Heart left ventricle (tissue), 16 donors: Measurements from ENCODE around the gene RPS27L. TPM values are rescaled to one million over a fixed set of nuclear protein-coding genes. Genes with fewer than 3 reads are reported as not detected.
A peak's percentile ranks its signal among the peaks of the same experiment; 100 is the strongest.

Experiments
- ATAC-seq, 4 donors: fragments of 200-7000 bp; cut with Tn5 transposase; one replicate each; pipeline ENCODE4 v1.9.1; 2020 to 2022; ENCODE audit warnings: moderate library complexity in 4 of 4, mild to moderate bottlenecking in 3 of 4, moderate number of reproducible peaks in 1 of 4
- DNase-seq, 5 donors: peaks; one replicate each; pipeline ENCODE4 v3.0.0-alpha.2; 2020
- H3K27ac ChIP-seq, 12 donors: fragments of 200-600 bp; sonication (generic) in 4 of 12; one replicate each; pipeline versions ENCODE4 v1.5.0 to v1.8.0; 2016 to 2022; ENCODE audit warnings: mild to moderate bottlenecking in 2 of 12
- H3K27me3 ChIP-seq, 9 donors: fragments of 200-600 bp; sonication (generic) in 2 of 9; one replicate each; pipeline versions ENCODE4 v1.5.1 to v1.8.0; 2016 to 2022; ENCODE audit warnings: mild to moderate bottlenecking in 3 of 9
- H3K36me3 ChIP-seq, 9 donors: fragments of 200-600 bp; sonication (generic) in 2 of 9; one replicate each; pipeline versions ENCODE4 v1.5.0 to v1.8.0; 2018 to 2022; ENCODE audit warnings: mild to moderate bottlenecking in 2 of 9
- H3K4me1 ChIP-seq, 12 donors: fragments of 200-600 bp; sonication (generic) in 4 of 12; one replicate each; pipeline versions ENCODE4 v1.5.0 to v1.8.0; 2016 to 2022; ENCODE audit warnings: mild to moderate bottlenecking in 3 of 12
- H3K4me3 ChIP-seq, 12 donors: fragments of 200-600 bp; sonication (generic) in 4 of 12; one replicate each; pipeline versions ENCODE4 v1.5.0 to v1.8.0; 2017 to 2022; ENCODE audit warnings: mild to moderate bottlenecking in 9 of 12, moderate library complexity in 4 of 12
- H3K9me3 ChIP-seq, 12 donors: fragments of 200-600 bp; sonication (generic) in 4 of 12; one replicate each; pipeline versions ENCODE4 v1.5.0 to v1.8.0; 2016 to 2022; ENCODE audit warnings: mild to moderate bottlenecking in 1 of 12
- POLR2A ChIP-seq, 2 donors: fragments of 450-650 bp; IDR thresholded peaks; one replicate each; pipeline ENCODE4 v1.6.1; 2017; ENCODE audit warnings: antibody characterized with exemption in 2 of 2, mild to moderate bottlenecking in 2 of 2, moderate library complexity in 2 of 2
- WGBS, 4 donors: extraction: QIAGEN DNeasy Blood & Tissue Kit in 2 of 4; methylation state at CpG; one replicate each; pipeline versions ENCODE4 v1.1.5 to v1.1.7; 2013 to 2018; 5-methylcytosine and 5-hydroxymethylcytosine counted together
- intact Hi-C, 10 donors: fragments of 100-400 bp; cut with DNase I; formaldehyde crosslinking; loops; one replicate each; pipeline versions ENCODE4 v1.11.1 to v1.14.2; 2022
- polyA plus RNA-seq, 2 donors: library from polyadenylated mRNA; stranded (reverse); fragments of 200-250 nt; gene quantifications; one replicate each; pipeline ENCODE4 v1.2.3, GENCODE V29; 2013
- total RNA-seq, 9 donors: library from RNA; depleted of rRNA in 2 of 9; stranded (reverse); fragments of >200 nt in 2 of 9; fragmentation: NEBNext Ultra II Directional in 3 of 9; extraction: Animal tissue kit (Norgen Biotek cat#: 25700) in 3 of 9; gene quantifications; one replicate each; pipeline versions ENCODE4 v1.1.0 to v1.2.4, GENCODE V29; 2016 to 2023
- TF ChIP-seq, protein P1 (sequence below), 12 donors: fragments of 200-600 bp; sonication (generic) in 4 of 12; IDR thresholded peaks; one replicate each; pipeline versions ENCODE4 v1.5.0 to v1.8.0; 2018 to 2022; ENCODE audit warnings: antibody characterized with exemption in 12 of 12, mild to moderate bottlenecking in 5 of 12
- donor health status: ischemic (EF 13 %, LVEDD 7.1; RV severe dilation, severe dysfunction).
- donor health status: healthy with polysubstance abuse.
- donor health status: DM: no; HTN: yes; CAD: no.
- donor health status: DM: no; HTN: no; CAD: no.
- donor health status: ischemic (EF 25% LVEDD 6.9; RV normal size, moderate dysfunction).
- donor health status: ischemic (EF 25% LVEDD 5.7; RV mildly dilated, moderate dysfunction).
- donor health status: healthy.
- donor health status: DM: yes; HTN: yes; CAD: no.
- donor health status: ischemic (EF 35%, LVEDD 5.7; RV mildly dilated, moderate dysfunction).
- donor health status: nonischemic (EF 11% LVEDD 7.7; RV severe dilation, severe dysfunction).
- donor health status: DM: yes; HTN: yes; CAD: no.
- donor health status: PGD.
- donor health status: ischemic (EF 29% LVEDD 5.4; RV normal size, mild dysfunction).
- donor health status: nonischemic (EF 23%, LVEDD 6.1; RV moderate dilation, normal function).

RPS27L gene
- total and polyA plus RNA-seq, 11 donors = 53.4 to 221 (median 137) TPM

DNA sequence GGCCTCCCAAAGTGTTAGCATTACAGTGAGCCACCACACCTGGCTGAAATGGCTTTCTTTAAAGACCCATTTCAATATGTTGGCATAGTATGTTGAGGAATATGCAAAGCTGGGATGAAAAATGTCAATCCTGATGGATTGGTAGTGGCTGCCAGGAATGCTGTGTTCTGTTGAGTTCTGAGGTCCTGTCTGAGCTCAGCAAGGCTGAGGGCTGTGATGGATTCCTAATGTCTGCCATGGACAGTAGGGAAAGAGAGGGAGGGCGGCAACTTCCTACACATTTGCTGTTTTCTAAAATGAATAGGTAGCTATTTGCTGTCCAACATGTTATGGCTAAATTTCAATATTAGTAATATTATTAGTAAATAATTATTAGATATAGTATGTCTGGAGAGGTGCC is 40.3 kb upstream of the RPS27L start:
- DNase-seq (no peak), ATAC-seq (no peak)
- Histone ChIP-seq H3K27me3 (no peaks in the 10 kb centered on the region), H3K4me3 (no peak overlapping the region), H3K27ac (no peak overlapping the region), H3K36me3 (peaks cover 0 to 7% (median 0%) of the 10 kb centered on the region in 9 donors), H3K9me3 (no peaks in the 10 kb centered on the region), H3K4me1 (peaks cover 0 to 91% (median 29%) of the 10 kb centered on the region in 12 donors)
- WGBS, 4 donors = 94 to 100% (median 98%) methylated on average over 1 of the region's 1 CpG
- no peak for TF ChIP-seq POLR2A (IDR thresholded peaks at IDR 0.05)
- TF ChIP-seq, protein P1, sequence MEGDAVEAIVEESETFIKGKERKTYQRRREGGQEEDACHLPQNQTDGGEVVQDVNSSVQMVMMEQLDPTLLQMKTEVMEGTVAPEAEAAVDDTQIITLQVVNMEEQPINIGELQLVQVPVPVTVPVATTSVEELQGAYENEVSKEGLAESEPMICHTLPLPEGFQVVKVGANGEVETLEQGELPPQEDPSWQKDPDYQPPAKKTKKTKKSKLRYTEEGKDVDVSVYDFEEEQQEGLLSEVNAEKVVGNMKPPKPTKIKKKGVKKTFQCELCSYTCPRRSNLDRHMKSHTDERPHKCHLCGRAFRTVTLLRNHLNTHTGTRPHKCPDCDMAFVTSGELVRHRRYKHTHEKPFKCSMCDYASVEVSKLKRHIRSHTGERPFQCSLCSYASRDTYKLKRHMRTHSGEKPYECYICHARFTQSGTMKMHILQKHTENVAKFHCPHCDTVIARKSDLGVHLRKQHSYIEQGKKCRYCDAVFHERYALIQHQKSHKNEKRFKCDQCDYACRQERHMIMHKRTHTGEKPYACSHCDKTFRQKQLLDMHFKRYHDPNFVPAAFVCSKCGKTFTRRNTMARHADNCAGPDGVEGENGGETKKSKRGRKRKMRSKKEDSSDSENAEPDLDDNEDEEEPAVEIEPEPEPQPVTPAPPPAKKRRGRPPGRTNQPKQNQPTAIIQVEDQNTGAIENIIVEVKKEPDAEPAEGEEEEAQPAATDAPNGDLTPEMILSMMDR (IDR thresholded peaks at IDR 0.05) = no peak
- intact Hi-C loops = loop anchor here in 3 of 10 donors (10.0 kb wide), 1 partner anchor 77 kb away; the partner anchor contains the start of gene APH1B (in 3 of the 3)

DNA sequence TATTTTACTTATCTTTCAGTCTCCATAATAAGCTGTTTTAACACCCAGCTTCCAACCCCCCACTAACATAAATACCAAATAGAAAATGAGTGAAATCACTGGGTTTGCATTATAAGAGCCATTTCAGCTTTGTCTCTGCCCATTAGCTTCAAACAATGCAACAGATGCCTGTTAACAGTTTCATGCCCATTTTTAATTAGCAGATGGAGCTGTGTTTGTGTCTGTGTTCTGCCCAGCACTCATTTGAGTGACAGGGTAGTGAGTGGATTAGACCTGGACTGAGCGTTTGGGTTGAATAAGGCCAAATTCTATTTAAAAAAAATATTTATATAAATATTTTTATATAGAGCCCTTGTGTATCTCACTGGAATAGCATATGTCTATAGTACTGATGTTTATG is 39.6 kb upstream of the RPS27L start:
- no peak for ATAC-seq
- Histone ChIP-seq H3K4me3 (no peak overlapping the region), H3K27ac (no peak overlapping the region), H3K9me3 (no peaks in the 10 kb centered on the region), H3K36me3 (peaks cover 0 to 7% (median 0%) of the 10 kb centered on the region in 9 donors), H3K27me3 (no peaks in the 10 kb centered on the region), H3K4me1 (peaks cover 0 to 93% (median 29%) of the 10 kb centered on the region in 12 donors)
- intact Hi-C loops = loop anchor here in 3 of 10 donors (10.0 kb wide), 1 partner anchor 78 kb away; the partner anchor contains the start of gene APH1B (in 3 of the 3)
- DNase-seq = no peak
- 74 to 90% (median 84%) methylated on average over 1 of the region's 1 CpG for WGBS, 4 donors
- no peak for TF ChIP-seq POLR2A (IDR thresholded peaks at IDR 0.05)
- TF ChIP-seq, protein P1 (IDR thresholded peaks at IDR 0.05) = no peak

DNA sequence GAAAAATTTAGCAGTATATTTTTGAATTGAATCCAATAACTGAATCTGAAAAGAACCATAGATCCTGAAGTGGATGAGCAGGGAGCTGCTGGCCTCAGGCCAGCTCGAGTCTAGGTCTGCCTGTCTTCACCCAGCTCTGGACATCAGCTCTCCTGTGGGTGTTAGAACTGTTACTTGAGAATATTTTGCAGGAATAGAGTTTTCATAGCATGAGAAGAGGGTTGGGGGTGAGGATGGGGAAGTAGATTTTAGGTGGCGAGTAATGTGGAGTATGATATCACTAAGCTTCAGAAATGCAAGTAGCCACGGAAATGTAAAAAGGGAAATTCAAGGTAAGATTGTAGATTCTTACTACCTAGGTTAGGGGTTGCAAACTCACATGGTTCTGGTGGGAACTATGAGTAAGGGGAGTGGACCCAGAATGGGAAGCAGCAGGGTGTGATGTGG is 38.3 kb upstream of the RPS27L start:
- DNase-seq = no peak
- Histone ChIP-seq H3K27me3 (no peaks in the 10 kb centered on the region), H3K36me3 (peaks cover 0 to 7% (median 0%) of the 10 kb centered on the region in 9 donors), H3K4me3 (no peak overlapping the region), H3K4me1 (peaks cover 0 to 96% (median 34%) of the 10 kb centered on the region in 12 donors), H3K27ac (peak overlapping the region in 5 of 12 donors; percentile 1 to 90 (median 30)), H3K9me3 (no peaks in the 10 kb centered on the region)
- WGBS, 4 donors = 75 to 82% (median 78%) methylated on average over 3 of the region's 3 CpGs
- intact Hi-C loops = loop anchor here in 3 of 10 donors (10.0 kb wide), 1 partner anchor 79 kb away; the partner anchor contains the start of gene APH1B (in 3 of the 3)
- peak in 2 of 4 donors; percentile 7 to 18 for ATAC-seq
- TF ChIP-seq POLR2A (IDR thresholded peaks at IDR 0.05) = no peak
- TF ChIP-seq, protein P1 (IDR thresholded peaks at IDR 0.05) = no peak

DNA sequence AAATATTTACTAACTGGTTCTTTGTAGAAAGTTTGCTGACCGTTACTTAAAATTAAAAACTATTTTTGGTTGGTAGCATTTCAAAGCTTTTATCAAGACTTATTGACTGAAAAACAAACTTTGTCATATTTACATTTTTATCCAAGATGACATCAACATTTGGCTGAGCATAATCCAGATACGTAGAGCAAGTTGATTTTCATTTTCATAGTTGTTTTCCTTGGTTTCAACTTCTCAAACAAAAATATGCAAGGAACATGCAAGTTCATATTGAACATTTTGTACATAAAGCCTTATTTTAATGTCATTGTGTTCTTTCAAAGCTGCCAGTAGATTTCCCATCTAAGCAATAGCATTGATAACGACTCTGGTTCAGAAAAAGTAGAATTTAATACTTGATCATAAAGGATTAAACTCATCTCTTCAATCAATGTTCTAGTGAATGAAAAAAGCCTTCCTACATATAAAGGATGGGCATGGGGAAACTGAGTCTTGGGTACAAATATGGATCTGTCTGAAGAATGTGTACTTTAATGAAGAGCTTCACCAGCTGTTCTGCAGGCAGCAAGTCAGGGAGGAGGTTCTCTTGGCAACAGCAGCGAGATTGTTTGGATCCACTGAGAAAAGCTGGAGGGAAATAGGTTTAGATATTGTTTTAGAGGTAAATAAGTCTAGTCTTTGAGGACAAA is 37.7 kb upstream of the RPS27L start:
- no peak for TF ChIP-seq POLR2A (IDR thresholded peaks at IDR 0.05)
- TF ChIP-seq, protein P1 (IDR thresholded peaks at IDR 0.05) = no peak
- no peak for DNase-seq
- Histone ChIP-seq H3K36me3 (peaks cover 0 to 7% (median 0%) of the 10 kb centered on the region in 9 donors), H3K4me3 (peak overlapping the region in 1 of 12 donors; percentile 12), H3K27me3 (no peaks in the 10 kb centered on the region), H3K4me1 (peaks cover 0 to 97% (median 36%) of the 10 kb centered on the region in 12 donors), H3K9me3 (no peaks in the 10 kb centered on the region), H3K27ac (peak overlapping the region in 9 of 12 donors; percentile 1 to 90 (median 30))
- intact Hi-C loops = loop anchor here in 5 of 10 donors (5.0 to 10.0 kb wide), 3 partner anchors 37 to 80 kb away; partner anchors contain the start of gene APH1B (in 3 of the 5)
- 63 to 71% (median 64%) methylated on average over 4 of the region's 4 CpGs for WGBS, 4 donors
- ATAC-seq = no peak
